Mucosa of rectum (tissue), 2 donors: ENCODE measurements around the gene CFAP97D2.
"Not testable (repeated sequence)": the region's sequence is repeated elsewhere in the genome, so short reads cannot be mapped to it uniquely, and the experiment has no call there.

Experiments
- H3K27ac ChIP-seq, 2 donors: one replicate each; pipeline ENCODE4 v1.7.0; 2013; ENCODE audit warnings: inconsistent platforms in 2 of 2, low read depth in 2 of 2, low read length in 2 of 2
- H3K27me3 ChIP-seq, 2 donors: one replicate each; pipeline ENCODE4 v1.7.0; 2013; ENCODE audit warnings: low read length in 2 of 2; ENCODE audit not compliant: control insufficient read depth in 2 of 2, insufficient read depth in 2 of 2
- H3K36me3 ChIP-seq, 2 donors: one replicate each; pipeline ENCODE4 v1.7.0; 2013; ENCODE audit warnings: low read length in 2 of 2; ENCODE audit not compliant: control insufficient read depth in 2 of 2, insufficient read depth in 2 of 2
- H3K4me1 ChIP-seq, 2 donors: one replicate each; pipeline ENCODE4 v1.7.0; 2013; ENCODE audit warnings: low read length in 2 of 2, mild to moderate bottlenecking in 1 of 2; ENCODE audit not compliant: control insufficient read depth in 2 of 2, insufficient read depth in 2 of 2
- H3K4me3 ChIP-seq, 2 donors: one replicate each; pipeline ENCODE4 v1.7.0; 2013; ENCODE audit warnings: low read length in 2 of 2
- H3K9ac ChIP-seq, 2 donors: one replicate each; pipeline ENCODE4 v1.7.0; 2013; ENCODE audit warnings: low read length in 2 of 2, low read depth in 1 of 2, mild to moderate bottlenecking in 1 of 2
- H3K9me3 ChIP-seq, 2 donors: one replicate each; pipeline ENCODE4 v1.7.0; 2013; ENCODE audit warnings: low read length in 2 of 2; ENCODE audit not compliant: control insufficient read depth in 2 of 2
- donor health status: healthy.
- donor health status: Normal muscosa, but diverticular disease.

CFAP97D2 gene

DNA sequence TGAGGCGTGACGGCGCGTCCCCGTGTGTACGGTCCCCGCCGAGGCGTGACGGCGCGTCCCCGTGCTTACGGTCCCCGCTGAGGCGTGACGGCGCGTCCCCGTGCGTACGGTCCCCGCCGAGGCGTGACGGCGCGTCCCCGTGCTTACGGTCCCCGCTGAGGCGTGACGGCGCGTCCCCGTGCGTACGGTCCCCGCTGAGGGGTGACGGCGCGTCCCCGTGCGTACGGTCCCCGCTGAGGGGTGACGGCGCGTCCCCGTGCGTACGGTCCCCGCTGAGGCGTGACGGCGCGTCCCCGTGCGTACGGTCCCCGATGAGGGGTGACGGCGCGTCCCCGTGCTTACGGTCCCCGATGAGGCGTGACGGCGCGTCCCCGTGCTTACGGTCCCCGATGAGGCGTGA lies 20.5 kb downstream of the CFAP97D2 start:
- not testable (repeated sequence) for H3K27ac ChIP-seq, H3K9me3 ChIP-seq, H3K4me1 ChIP-seq, H3K27me3 ChIP-seq, H3K36me3 ChIP-seq, H3K4me3 ChIP-seq, H3K9ac ChIP-seq

DNA sequence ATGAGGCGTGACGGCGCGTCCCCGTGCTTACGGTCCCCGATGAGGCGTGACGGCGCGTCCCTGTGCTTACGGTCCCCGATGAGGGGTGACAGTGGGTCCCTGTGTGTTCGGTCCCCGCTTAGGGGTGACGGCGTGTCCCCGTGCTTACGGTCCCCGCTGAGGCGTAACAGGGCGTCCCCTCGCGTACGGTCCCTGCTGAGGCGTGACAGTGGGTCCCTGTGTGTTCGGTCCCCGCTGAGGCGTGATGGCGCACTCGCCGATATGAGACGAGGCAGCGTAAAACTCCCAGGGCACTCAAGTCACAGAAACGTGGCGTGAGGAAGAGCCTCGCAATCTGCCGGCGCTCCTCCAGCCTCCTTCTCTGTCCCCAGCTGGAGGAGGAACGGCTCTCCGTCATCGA lies 20.9 kb downstream of the CFAP97D2 start:
- Histone ChIP-seq H3K36me3 (no peaks in the 10 kb centered on the region), H3K27ac (no peak overlapping the region), H3K9me3 (no peaks in the 10 kb centered on the region), H3K9ac (no peak overlapping the region), H3K27me3 (peaks cover 0 to 2% of the 10 kb centered on the region in 2 donors), H3K4me3 (no peak overlapping the region), H3K4me1 (no peaks in the 10 kb centered on the region)

DNA sequence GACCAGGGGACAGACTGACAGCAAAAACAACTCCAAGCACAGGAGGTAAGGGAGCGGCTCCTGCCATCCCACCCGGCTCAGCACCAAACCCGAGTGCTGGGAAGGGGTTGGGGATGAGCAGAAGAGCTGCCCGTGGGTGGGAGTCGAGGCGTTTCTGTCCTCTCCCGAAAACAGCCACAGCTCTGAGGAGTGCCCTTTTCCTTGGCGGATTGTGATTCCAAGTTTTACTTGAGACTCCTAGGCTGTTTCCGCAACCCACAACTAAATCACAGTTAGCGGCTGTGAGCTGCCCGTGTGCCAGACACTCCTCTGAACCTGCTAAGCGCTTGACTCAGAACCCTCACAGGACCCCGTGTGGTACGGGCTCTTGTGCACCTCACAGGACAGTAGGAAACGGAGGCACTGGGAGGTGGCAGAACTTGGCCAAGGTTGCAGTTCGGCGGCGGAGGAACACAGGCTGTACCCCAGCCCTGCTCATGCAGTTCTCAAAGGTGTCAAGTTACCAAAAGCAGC lies 21.4 kb downstream of the CFAP97D2 start:
- Histone ChIP-seq H3K27ac (no peak overlapping the region), H3K36me3 (no peaks in the 10 kb centered on the region), H3K4me1 (no peaks in the 10 kb centered on the region), H3K4me3 (no peak overlapping the region), H3K27me3 (peaks cover 0 to 2% of the 10 kb centered on the region in 2 donors), H3K9me3 (no peaks in the 10 kb centered on the region), H3K9ac (no peak overlapping the region)

DNA sequence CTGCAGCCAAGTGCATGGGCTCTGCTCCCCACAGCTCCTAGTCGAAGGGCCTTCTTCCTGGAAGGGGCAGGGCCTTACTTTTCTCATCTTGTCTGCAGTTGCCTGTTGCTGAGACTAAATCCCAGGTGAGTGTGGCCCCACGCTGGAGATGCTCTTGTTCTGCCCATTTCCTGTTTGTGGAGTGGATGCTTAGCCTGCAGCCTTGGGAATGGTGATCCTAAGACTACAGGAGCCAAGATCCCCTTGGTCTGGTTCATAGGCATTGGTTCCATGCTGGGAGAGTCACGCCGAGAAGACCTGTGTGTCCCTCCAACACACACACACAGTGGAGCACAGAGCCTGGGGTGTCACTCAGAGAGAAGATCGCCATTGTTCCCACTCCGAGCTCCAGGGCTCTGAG lies 23.5 kb downstream of the CFAP97D2 start:
- Histone ChIP-seq H3K27me3 (peaks cover 0 to 2% of the 10 kb centered on the region in 2 donors), H3K4me3 (no peak overlapping the region), H3K36me3 (no peaks in the 10 kb centered on the region), H3K9ac (no peak overlapping the region), H3K9me3 (no peaks in the 10 kb centered on the region), H3K27ac (no peak overlapping the region), H3K4me1 (no peaks in the 10 kb centered on the region)

DNA sequence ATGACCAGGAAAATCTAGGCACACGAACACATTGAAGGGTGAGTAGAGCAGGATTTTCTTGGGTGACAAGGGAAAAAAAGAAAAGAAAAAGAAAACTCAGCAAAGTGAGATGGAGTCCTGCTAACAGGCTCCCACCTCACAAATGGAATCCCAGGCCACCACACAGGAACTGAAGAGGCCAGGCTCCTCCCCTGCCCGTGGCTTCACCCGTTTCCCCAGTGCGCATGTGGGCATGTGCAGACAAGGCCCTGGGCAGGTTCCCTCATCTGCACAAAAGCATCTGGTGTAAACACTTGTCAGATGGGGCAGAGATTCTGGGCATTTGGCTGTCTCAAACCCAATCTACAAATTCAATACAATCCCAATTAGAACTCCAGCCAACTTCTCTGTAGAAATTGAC lies 24.5 kb downstream of the CFAP97D2 start:
- H3K9ac ChIP-seq: no peak overlapping the region
- H3K36me3 ChIP-seq: no peaks in the 10 kb centered on the region
- no peaks in the 10 kb centered on the region for H3K9me3 ChIP-seq
- H3K27me3 ChIP-seq: peaks cover 0 to 2% of the 10 kb centered on the region in 2 donors
- no peaks in the 10 kb centered on the region for H3K4me1 ChIP-seq
- H3K4me3 ChIP-seq: no peak overlapping the region
- no peak overlapping the region for H3K27ac ChIP-seq

DNA sequence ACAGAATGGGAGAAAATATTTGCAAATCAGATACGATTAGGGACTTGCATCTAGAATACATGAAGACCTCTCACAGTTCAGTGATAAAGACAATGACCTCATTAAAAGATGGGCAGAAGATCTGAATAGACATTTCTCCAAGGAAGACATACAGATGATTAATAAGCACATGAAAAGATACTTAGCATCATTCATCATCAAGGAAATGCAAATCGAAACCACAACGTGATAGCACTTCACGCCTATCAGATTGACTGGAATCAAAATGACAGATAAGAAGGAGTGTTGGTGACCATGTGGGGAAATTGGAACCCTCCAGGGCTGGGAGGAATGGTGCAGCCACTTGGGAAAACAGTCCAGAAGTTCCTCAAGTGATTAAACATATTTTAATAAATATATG lies 25.8 kb downstream of the CFAP97D2 start:
- no peaks in the 10 kb centered on the region for H3K4me1 ChIP-seq
- H3K27ac ChIP-seq: no peak overlapping the region
- H3K9me3 ChIP-seq: no peaks in the 10 kb centered on the region
- H3K27me3 ChIP-seq: peaks cover 0 to 2% of the 10 kb centered on the region in 2 donors
- no peak overlapping the region for H3K9ac ChIP-seq
- no peaks in the 10 kb centered on the region for H3K36me3 ChIP-seq
- H3K4me3 ChIP-seq: no peak overlapping the region

DNA sequence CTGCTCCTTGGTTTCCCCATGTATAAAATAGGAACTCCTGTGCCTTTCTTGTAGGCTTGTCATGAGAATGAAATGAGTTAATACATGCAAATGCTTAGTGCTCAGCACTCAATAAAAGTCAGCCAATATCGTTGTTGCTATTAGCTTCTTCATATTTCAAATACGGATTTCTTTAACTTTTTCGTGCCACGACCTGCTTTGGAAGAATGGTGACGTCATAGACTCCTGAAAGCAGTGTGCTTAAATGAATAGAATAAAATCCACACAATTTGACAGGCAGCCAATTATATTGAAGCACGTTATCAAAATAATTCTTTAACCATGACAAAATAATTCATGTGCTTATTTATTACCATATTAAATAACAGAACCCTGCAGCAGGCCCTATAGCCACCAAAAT lies 29.1 kb downstream of the CFAP97D2 start:
- H3K27me3 ChIP-seq: peaks cover 4 to 6% of the 10 kb centered on the region in 2 donors
- H3K4me1 ChIP-seq: no peaks in the 10 kb centered on the region
- H3K9me3 ChIP-seq: no peaks in the 10 kb centered on the region
- H3K9ac ChIP-seq: no peak overlapping the region
- no peak overlapping the region for H3K4me3 ChIP-seq
- H3K36me3 ChIP-seq: no peaks in the 10 kb centered on the region
- no peak overlapping the region for H3K27ac ChIP-seq

DNA sequence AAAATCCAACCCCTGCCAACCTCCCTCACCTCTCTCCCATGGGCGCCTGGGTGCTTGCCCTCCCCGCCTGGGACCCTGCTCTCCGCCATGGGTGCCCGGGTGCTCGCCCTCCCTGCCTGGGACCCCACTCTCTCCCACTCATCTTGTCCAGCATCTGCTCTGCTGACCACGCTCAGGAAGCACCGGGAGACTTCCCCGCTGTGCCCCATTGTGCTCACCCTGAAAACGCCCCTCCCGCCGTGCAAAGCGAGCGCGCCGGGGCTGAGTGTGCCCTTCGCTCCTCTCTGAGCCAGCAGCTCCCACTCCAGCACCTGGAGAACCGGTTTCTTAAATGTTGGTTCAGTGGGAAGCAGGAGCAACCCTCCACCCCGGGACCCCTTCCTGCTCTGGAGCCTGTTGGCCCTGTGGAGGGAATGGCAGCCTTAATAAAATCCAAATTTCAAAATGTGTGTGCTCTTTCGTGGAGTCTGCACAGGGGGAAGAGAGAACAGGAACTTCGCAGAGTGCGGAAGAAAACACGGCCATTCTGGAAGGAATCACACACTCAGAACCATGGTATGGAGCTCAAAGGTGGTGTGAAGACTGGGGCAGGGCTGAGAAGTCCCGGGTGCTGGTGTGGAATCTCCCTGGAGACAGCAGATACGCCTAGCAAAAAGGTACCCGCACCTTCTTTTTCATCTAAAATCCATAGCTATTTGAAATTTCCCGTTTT lies 32.5 kb downstream of the CFAP97D2 start:
- Histone ChIP-seq H3K9ac (no peak overlapping the region), H3K9me3 (no peaks in the 10 kb centered on the region), H3K27me3 (peaks cover 4 to 6% of the 10 kb centered on the region in 2 donors), H3K4me3 (no peak overlapping the region), H3K27ac (no peak overlapping the region), H3K4me1 (no peaks in the 10 kb centered on the region), H3K36me3 (no peaks in the 10 kb centered on the region)

DNA sequence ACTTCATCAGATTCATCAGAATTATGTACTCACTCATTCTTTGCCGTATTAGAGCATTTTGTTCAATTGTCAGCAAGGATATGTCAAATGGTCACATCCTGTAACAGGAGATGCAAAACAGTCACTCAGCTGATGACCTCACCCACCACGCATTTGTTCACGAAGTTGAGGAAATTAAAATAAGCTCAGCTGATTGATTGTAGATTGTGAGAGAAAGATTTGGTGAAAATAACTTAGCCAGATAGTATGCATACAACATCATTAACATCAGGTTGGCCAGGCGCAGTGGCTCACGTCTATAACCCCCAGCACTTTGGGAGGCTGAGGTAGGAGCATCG lies 33.1 kb downstream of the CFAP97D2 start:
- Histone ChIP-seq H3K4me1 (no peaks in the 10 kb centered on the region), H3K27me3 (peaks cover 4 to 6% of the 10 kb centered on the region in 2 donors), H3K9me3 (no peaks in the 10 kb centered on the region), H3K4me3 (no peak overlapping the region), H3K9ac (no peak overlapping the region), H3K36me3 (no peaks in the 10 kb centered on the region), H3K27ac (no peak overlapping the region)

DNA sequence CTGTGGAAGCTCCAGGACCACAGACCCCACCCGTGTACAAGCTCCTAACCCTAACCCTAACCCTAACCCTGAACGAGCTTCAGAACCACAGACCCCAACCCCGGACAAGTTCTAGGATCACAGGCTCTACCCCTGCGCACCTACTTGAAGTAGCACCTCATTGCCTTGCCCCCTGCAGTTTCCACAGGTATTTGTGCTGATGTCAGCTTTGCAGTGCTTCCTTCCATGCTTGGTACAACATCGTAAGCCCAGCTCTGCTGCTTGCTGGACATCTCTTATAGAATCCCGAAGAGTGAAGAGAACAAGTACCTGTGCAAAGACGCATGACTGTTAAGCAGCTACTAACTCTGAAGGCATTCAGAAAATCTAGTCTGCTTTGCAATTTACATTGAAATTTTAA lies 34.9 kb downstream of the CFAP97D2 start:
- Histone ChIP-seq H3K9me3 (no peaks in the 10 kb centered on the region), H3K36me3 (no peaks in the 10 kb centered on the region), H3K27ac (no peak overlapping the region), H3K9ac (no peak overlapping the region), H3K4me1 (no peaks in the 10 kb centered on the region), H3K27me3 (peaks cover 4 to 6% of the 10 kb centered on the region in 2 donors), H3K4me3 (no peak overlapping the region)
